Ascending aorta (tissue), 2 donors: ENCODE data around the gene ST7. TPM values are rescaled to one million over a fixed set of nuclear protein-coding genes. Genes with fewer than 3 reads are reported as not detected.

Source experiments
- DNase-seq, 2 donors: peaks; one replicate each; pipeline ENCODE4 v3.0.0-alpha.2; 2019; ENCODE audit warnings: low spot score in 2 of 2
- H3K27ac ChIP-seq, 2 donors: fragments of 200-600 bp; sonication (generic); one replicate each; pipeline ENCODE4 v1.5.1; 2016 to 2017; ENCODE audit warnings: mild to moderate bottlenecking in 1 of 2
- H3K27me3 ChIP-seq: fragments of 200-600 bp; sonication (generic); one replicate; pipeline ENCODE4 v1.5.1; 2017
- H3K36me3 ChIP-seq, 2 donors: fragments of 200-600 bp; sonication (generic); one replicate each; pipeline ENCODE4 v1.5.1; 2016
- H3K4me1 ChIP-seq, 2 donors: fragments of 200-600 bp; sonication (generic); one replicate each; pipeline ENCODE4 v1.5.1; 2016 to 2017; ENCODE audit warnings: mild to moderate bottlenecking in 1 of 2
- H3K4me3 ChIP-seq, 2 donors: fragments of 200-600 bp; sonication (generic); one replicate each; pipeline ENCODE4 v1.5.1; 2016 to 2017; ENCODE audit warnings: mild to moderate bottlenecking in 1 of 2
- H3K9me3 ChIP-seq, 2 donors: fragments of 200-600 bp; sonication (generic); one replicate each; pipeline ENCODE4 v1.5.1; 2016
- intact Hi-C: fragments of 100-400 bp; cut with DNase I; formaldehyde crosslinking; loops from one replicate; pipeline ENCODE4 v1.15.1; 2023
- total RNA-seq: library from RNA; depleted of rRNA; stranded (reverse); fragments of >200 nt; gene quantifications from one replicate; pipeline ENCODE4 v1.1.0, GENCODE V29; 2016
- TF ChIP-seq, protein P1 (sequence below), 3 experiments: fragments of 200-600 bp in 2 of 3; fragments of 450-650 bp in 1 of 3; sonication (generic) in 2 of 3; IDR thresholded peaks; one replicate each; pipeline ENCODE4 v1.5.1; 2016 to 2019; ENCODE audit warnings: antibody characterized with exemption in 3 of 3, mild to moderate bottlenecking in 1 of 3, moderate library complexity in 1 of 3

The ST7 gene
- total RNA-seq, 1 donor from 2014 or later: 19.2 TPM

- DNase-seq: no peak
- intact Hi-C loops: no loop called here
- no peak overlapping the region for H3K27ac ChIP-seq
- H3K9me3 ChIP-seq: no peaks in the 10 kb centered on the region
- no peaks in the 10 kb centered on the region for H3K27me3 ChIP-seq
- TF ChIP-seq, protein P1, sequence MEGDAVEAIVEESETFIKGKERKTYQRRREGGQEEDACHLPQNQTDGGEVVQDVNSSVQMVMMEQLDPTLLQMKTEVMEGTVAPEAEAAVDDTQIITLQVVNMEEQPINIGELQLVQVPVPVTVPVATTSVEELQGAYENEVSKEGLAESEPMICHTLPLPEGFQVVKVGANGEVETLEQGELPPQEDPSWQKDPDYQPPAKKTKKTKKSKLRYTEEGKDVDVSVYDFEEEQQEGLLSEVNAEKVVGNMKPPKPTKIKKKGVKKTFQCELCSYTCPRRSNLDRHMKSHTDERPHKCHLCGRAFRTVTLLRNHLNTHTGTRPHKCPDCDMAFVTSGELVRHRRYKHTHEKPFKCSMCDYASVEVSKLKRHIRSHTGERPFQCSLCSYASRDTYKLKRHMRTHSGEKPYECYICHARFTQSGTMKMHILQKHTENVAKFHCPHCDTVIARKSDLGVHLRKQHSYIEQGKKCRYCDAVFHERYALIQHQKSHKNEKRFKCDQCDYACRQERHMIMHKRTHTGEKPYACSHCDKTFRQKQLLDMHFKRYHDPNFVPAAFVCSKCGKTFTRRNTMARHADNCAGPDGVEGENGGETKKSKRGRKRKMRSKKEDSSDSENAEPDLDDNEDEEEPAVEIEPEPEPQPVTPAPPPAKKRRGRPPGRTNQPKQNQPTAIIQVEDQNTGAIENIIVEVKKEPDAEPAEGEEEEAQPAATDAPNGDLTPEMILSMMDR (IDR thresholded peaks at IDR 0.05): no peak
- H3K36me3 ChIP-seq: no peaks in the 10 kb centered on the region
- no peaks in the 10 kb centered on the region for H3K4me1 ChIP-seq
- H3K4me3 ChIP-seq: no peak overlapping the region
Measured at GRCh38 chr7:117090791-117091190, 137.5 kb downstream of the ST7 start.

GRCh38 chr7:117091721-117092120 lies 138.4 kb downstream of the ST7 start:
- no peaks in the 10 kb centered on the region for H3K36me3 ChIP-seq
- H3K4me1 ChIP-seq: peaks cover 0 to 2% of the 10 kb centered on the region in 2 donors
- TF ChIP-seq, protein P1 (IDR thresholded peaks at IDR 0.05): no peak
- intact Hi-C loops: no loop called here
- H3K4me3 ChIP-seq: no peak overlapping the region
- no peak overlapping the region for H3K27ac ChIP-seq
- no peak for DNase-seq
- H3K27me3 ChIP-seq: no peaks in the 10 kb centered on the region
- no peaks in the 10 kb centered on the region for H3K9me3 ChIP-seq

GRCh38 chr7:117092785-117093184 lies 139.5 kb downstream of the ST7 start:
- H3K4me1 ChIP-seq: peaks cover 0 to 2% of the 10 kb centered on the region in 2 donors
- H3K36me3 ChIP-seq: no peaks in the 10 kb centered on the region
- H3K9me3 ChIP-seq: no peaks in the 10 kb centered on the region
- no peak overlapping the region for H3K4me3 ChIP-seq
- H3K27me3 ChIP-seq: no peaks in the 10 kb centered on the region
- intact Hi-C loops: no loop called here
- H3K27ac ChIP-seq: no peak overlapping the region
- TF ChIP-seq, protein P1 (IDR thresholded peaks at IDR 0.05): no peak
- no peak for DNase-seq

GRCh38 chr7:117094457-117094856 lies 141.2 kb downstream of the ST7 start:
- intact Hi-C loops: no loop called here
- TF ChIP-seq, protein P1 (IDR thresholded peaks at IDR 0.05): no peak
- no peaks in the 10 kb centered on the region for H3K27me3 ChIP-seq
- no peaks in the 10 kb centered on the region for H3K9me3 ChIP-seq
- no peak for DNase-seq
- no peak overlapping the region for H3K27ac ChIP-seq
- H3K4me3 ChIP-seq: no peak overlapping the region
- H3K4me1 ChIP-seq: peaks cover 0 to 9% of the 10 kb centered on the region in 2 donors
- H3K36me3 ChIP-seq: no peaks in the 10 kb centered on the region

DNA sequence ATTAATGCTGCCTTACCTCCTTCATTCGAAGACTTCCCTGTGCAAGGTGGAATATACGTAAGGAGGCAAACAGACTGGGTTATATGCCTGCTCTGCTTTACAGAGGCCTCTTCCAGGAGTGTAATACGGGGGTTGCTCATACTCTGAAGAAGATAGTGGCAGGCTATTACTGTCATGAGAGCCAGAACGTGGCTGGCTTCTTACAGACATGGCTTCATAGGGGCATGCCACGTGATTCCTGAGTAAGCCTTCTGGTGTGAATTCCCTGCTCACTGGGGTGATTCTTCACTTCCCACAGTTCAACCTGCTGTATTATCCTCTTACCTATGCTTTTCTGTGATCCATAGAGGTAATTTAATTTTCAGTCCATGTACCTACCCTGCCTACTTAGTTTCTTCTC lies 141.8 kb downstream of the ST7 start:
- intact Hi-C loops: no loop called here
- Histone ChIP-seq H3K36me3 (no peaks in the 10 kb centered on the region), H3K4me3 (no peak overlapping the region), H3K27ac (no peak overlapping the region), H3K27me3 (no peaks in the 10 kb centered on the region), H3K9me3 (no peaks in the 10 kb centered on the region), H3K4me1 (peaks cover 0 to 9% of the 10 kb centered on the region in 2 donors)
- TF ChIP-seq, protein P1 (IDR thresholded peaks at IDR 0.05): no peak
- no peak for DNase-seq

DNA sequence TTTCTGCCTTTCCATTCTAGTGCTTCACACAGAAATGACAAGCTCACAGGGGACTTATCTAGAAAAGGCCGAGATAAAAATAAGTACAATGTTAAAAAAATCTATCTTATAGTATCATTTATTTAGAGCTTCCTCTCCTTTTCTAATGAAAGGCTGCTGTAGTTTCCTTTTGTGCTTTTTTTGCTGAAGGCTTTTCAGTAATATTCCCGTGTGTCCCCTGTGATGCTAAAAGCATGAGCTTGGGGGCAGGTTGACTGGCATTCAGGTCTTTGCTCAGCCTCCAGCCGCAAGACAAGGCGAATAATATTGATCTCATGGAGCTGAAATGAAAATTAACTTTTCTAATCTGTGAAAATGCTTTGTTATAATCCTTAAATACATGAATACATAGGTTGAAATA lies 143.0 kb downstream of the ST7 start:
- H3K27me3 ChIP-seq: no peaks in the 10 kb centered on the region
- intact Hi-C loops: no loop called here
- H3K4me3 ChIP-seq: no peak overlapping the region
- H3K4me1 ChIP-seq: peaks cover 0 to 9% of the 10 kb centered on the region in 2 donors
- DNase-seq: no peak
- H3K27ac ChIP-seq: no peak overlapping the region
- peaks cover 0 to 6% of the 10 kb centered on the region in 2 donors for H3K36me3 ChIP-seq
- no peaks in the 10 kb centered on the region for H3K9me3 ChIP-seq
- TF ChIP-seq, protein P1 (IDR thresholded peaks at IDR 0.05): no peak
